Endothelial cell of umbilical vein (primary cell): ENCODE data around the gene HUS1. TPM values are rescaled to one million over a fixed set of nuclear protein-coding genes. Genes with fewer than 3 reads are reported as not detected.

Experiments used
- BruUV-seq: library from RNA; stranded (reverse); fragments of 400-500 nt; replicated peaks from 2 replicates; lab custom pipeline; 2021; lab: Mats Ljungman, UMichigan
- CTCF ChIA-PET: fragments of 300-600, 350-600 bp; sonication (Branson Sonifier 250); formaldehyde crosslinking; loops from one replicate; lab custom pipeline; 2021; ENCODE audit warnings: antibody characterized with exemption, inconsistent platforms; lab: Charles Lee
- POLR2A ChIA-PET: fragments of 300-600, 350-600 bp; sonication (Branson Sonifier 250); formaldehyde crosslinking; loops from one replicate; lab custom pipeline; 2021; ENCODE audit warnings: antibody characterized with exemption, inconsistent platforms; lab: Charles Lee
- DNase-seq: peaks from one replicate; pipeline ENCODE4 v3.0.0-alpha.2; 2011; ENCODE audit warnings: low read depth, low spot score
- FAIRE-seq: peaks from 2 replicates; lab custom pipeline; 2011; peaks lifted over from hg19 to GRCh38; lab: Jason Lieb, UNC
- H2AFZ ChIP-seq: 2 replicates; pipeline ENCODE4 v1.6.0; 2012; ENCODE audit warnings: low read depth, low read length, control low read depth, inconsistent platforms
- H3K27ac ChIP-seq: 2 replicates; pipeline ENCODE4 v1.5.1; 2011; ENCODE audit warnings: low read depth, mild to moderate bottlenecking, control low read depth, low read length, moderate library complexity; ENCODE audit not compliant: insufficient read depth
- H3K27me3 ChIP-seq, 2 experiments: 2 replicates each; pipeline versions ENCODE4 v1.6.0 to v1.6.1; 2011; ENCODE audit warnings: low read length in 2 of 2, mixed read lengths in 1 of 2; ENCODE audit not compliant: control insufficient read depth in 2 of 2, insufficient read depth in 2 of 2
- H3K36me3 ChIP-seq, 2 experiments: 2 replicates in 1 of 2; 3 replicates in 1 of 2; pipeline ENCODE4 v1.5.1; 2011; ENCODE audit warnings: low read length in 2 of 2, mild to moderate bottlenecking in 1 of 2, moderate library complexity in 1 of 2; ENCODE audit not compliant: control insufficient read depth in 2 of 2, insufficient read depth in 2 of 2; ENCODE audit errors: extremely low read depth in 1 of 2
- H3K4me1 ChIP-seq: 3 replicates; pipeline ENCODE4 v1.5.1; 2011; ENCODE audit warnings: mild to moderate bottlenecking, low read length; ENCODE audit not compliant: control insufficient read depth, insufficient read depth; ENCODE audit errors: extremely low read depth
- H3K4me2 ChIP-seq: 2 replicates; pipeline ENCODE4 v1.6.1; 2011; ENCODE audit warnings: low read length, control low read depth, mixed read lengths; ENCODE audit not compliant: insufficient read depth
- H3K4me3 ChIP-seq, 3 experiments: fragments of 200-600 bp in 1 of 3; sonication (generic), shearing (Covaris generic) in 1 of 3; replicated peaks in 1 of 3; 2 replicates each; pipeline ENCODE4 v1.5.1; 2011 to 2016; ENCODE audit warnings: control low read depth in 3 of 3, low read length in 3 of 3, mild to moderate bottlenecking in 2 of 3, inconsistent platforms in 1 of 3, low read depth in 1 of 3, moderate library complexity in 1 of 3; ENCODE audit not compliant: insufficient read depth in 1 of 3
- H3K79me2 ChIP-seq: 2 replicates; pipeline ENCODE4 v1.6.0; 2012; ENCODE audit warnings: low read length, inconsistent platforms; ENCODE audit not compliant: control insufficient read depth, insufficient read depth
- H3K9ac ChIP-seq: replicated peaks from 2 replicates; pipeline ENCODE3; 2011; ENCODE audit warnings: low read length, control low read depth; ENCODE audit not compliant: insufficient read depth; ENCODE audit errors: extremely low read depth
- H3K9me1 ChIP-seq: replicated peaks from 3 replicates; pipeline ENCODE4 v1.6.0; 2011; ENCODE audit warnings: mild to moderate bottlenecking, low read length; ENCODE audit not compliant: control insufficient read depth, insufficient read depth; ENCODE audit errors: extremely low read depth
- H3K9me3 ChIP-seq: replicated peaks from 2 replicates; pipeline ENCODE4 v1.5.1; 2012; ENCODE audit warnings: low read length, inconsistent platforms; ENCODE audit not compliant: control insufficient read depth, insufficient read depth
- H4K20me1 ChIP-seq: replicated peaks from 2 replicates; pipeline ENCODE3; 2011; ENCODE audit warnings: mild to moderate bottlenecking, low read length; ENCODE audit not compliant: control insufficient read depth, insufficient read depth; ENCODE audit errors: extremely low read depth
- EZH2 ChIP-seq: IDR thresholded peaks from 2 replicates; pipeline ENCODE4 v1.6.1; 2012; ENCODE audit warnings: borderline replicate concordance, low read depth, mild to moderate bottlenecking, moderate library complexity, low read length, inconsistent platforms; ENCODE audit not compliant: severe bottlenecking
- FOS ChIP-seq: IDR thresholded peaks from 2 replicates; pipeline ENCODE4 v1.6.1; 2011; ENCODE audit warnings: mild to moderate bottlenecking, low read length, moderate library complexity, borderline replicate concordance; ENCODE audit not compliant: insufficient read depth
- GATA2 ChIP-seq: IDR thresholded peaks from 2 replicates; pipeline ENCODE4 v1.7.0; 2011; ENCODE audit warnings: low read depth, mild to moderate bottlenecking, moderate library complexity, mixed read lengths, low read length; ENCODE audit not compliant: insufficient read length, insufficient read depth
- JUN ChIP-seq: IDR thresholded peaks from 2 replicates; pipeline ENCODE4 v1.6.1; 2011; ENCODE audit warnings: borderline replicate concordance, low read depth; ENCODE audit not compliant: insufficient read length, insufficient read depth
- MYC ChIP-seq: IDR thresholded peaks from one replicate; pipeline ENCODE4 v1.6.1; 2011; ENCODE audit warnings: mild to moderate bottlenecking, low read depth, low read length
- POLR2A ChIP-seq: IDR thresholded peaks from 2 replicates; pipeline ENCODE4 v1.6.1; 2012; ENCODE audit warnings: low read depth, mild to moderate bottlenecking, control low read depth, low read length
- POLR2AphosphoS5 ChIP-seq: IDR thresholded peaks from 2 replicates; pipeline ENCODE4 v1.6.1; 2012; ENCODE audit warnings: low read depth, mild to moderate bottlenecking, control low read depth, low read length, moderate library complexity; ENCODE audit not compliant: insufficient read depth
- dilution Hi-C: fragments of 300-500 bp; cut with MboI; formaldehyde crosslinking; loops from one replicate; pipeline ENCODE4 v1.15.0; 2019; ENCODE audit warnings: low sequenced_read_pairs; ENCODE audit not compliant: extremely low pct_ligation_motif_present
- intact Hi-C: fragments of 100-400 bp; cut with micrococcal nuclease; formaldehyde crosslinking; loops from one replicate; pipeline ENCODE4 v1.10.0; 2022
- polyA plus RNA-seq, 4 experiments: library from polyadenylated mRNA; depleted of rRNA in 3 of 4; stranded (reverse) in 3 of 4; unstranded in 1 of 4; fragments of >200 nt; gene quantifications; 2 replicates each; pipeline versions ENCODE4 v1.2.1 to v1.2.3, GENCODE V29; 2011 to 2012; ENCODE audit warnings: missing spikeins in 1 of 4
- total RNA-seq: library from RNA; stranded (reverse); gene quantifications from 2 replicates; pipeline ENCODE4 v1.2.3, GENCODE V29; 2021
- TF ChIP-seq, protein P1 (sequence below): IDR thresholded peaks from 2 replicates; pipeline ENCODE4 v1.6.1; 2011; ENCODE audit not compliant: insufficient read depth, insufficient read length
- TF ChIP-seq, protein P2 (sequence below), 2 donors: IDR thresholded peaks; 1 replicate in 1 of 2; 2 replicates in 1 of 2; pipeline ENCODE4 v1.5.1; 2011; ENCODE audit warnings: low read length in 2 of 2, mild to moderate bottlenecking in 2 of 2, moderate library complexity in 2 of 2, control low read depth in 1 of 2, inconsistent platforms in 1 of 2, low read depth in 1 of 2; ENCODE audit not compliant: insufficient read depth in 1 of 2; ENCODE audit errors: extremely low read depth in 1 of 2

Gene HUS1
- total and polyA plus RNA-seq, 2 donors (not counting 3 experiments of a cell fraction or from before 2014, with no cell fraction given): 21.4 to 49.7 TPM

DNA sequence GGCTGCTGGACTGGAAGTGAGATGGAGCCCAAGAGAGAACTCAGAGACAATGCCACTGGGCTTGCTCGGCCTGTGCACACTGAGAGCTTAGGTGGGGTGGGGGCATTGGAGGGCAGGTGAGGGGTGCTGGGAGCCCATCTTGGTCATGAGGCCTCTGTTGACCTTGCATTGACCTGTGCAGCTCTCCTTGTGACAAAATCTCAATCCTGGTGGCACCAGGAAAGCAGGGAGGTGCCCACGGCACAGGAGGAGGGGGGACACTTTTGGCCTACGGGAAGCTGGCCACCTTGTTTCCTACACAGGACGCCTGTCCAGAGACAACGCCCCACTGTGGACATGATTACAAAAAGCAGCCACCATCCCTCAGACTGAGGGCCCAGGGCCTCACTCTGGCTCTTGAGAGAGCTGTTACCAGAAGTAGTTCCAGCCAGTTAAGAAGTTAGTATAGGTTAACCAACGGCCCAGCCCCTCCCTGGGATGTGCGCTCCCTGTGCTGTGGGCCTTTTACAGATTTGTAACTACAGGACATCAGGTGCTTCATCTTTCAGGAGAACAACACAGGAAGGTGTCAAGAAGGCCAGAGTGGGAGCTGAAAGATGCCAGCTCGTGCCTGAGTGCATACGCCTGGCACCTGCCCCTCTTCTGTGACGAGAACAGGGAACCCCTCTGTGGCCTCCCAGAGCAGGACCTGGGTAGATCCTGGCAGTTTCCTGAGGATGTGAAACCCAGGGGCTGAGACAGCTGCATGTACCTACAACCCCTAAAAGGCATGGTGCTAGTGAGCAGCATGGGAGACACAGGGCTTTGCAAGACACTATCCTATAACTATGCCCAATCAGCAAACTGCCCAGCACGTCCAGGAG, 41.5 kb downstream of the HUS1 start:
- Histone ChIP-seq H3K4me2 (no peak overlapping the region), H3K27ac (no peak overlapping the region), H4K20me1 (no peaks in the 10 kb centered on the region), H3K4me3 (no peak overlapping the region), H3K27me3 (no peaks in the 10 kb centered on the region), H2AFZ (no peak overlapping the region), H3K4me1 (peaks cover 25% of the 10 kb centered on the region), H3K36me3 (no peaks in the 10 kb centered on the region), H3K9me3 (no peaks in the 10 kb centered on the region), H3K9ac (no peak overlapping the region), H3K9me1 (no peaks in the 10 kb centered on the region), H3K79me2 (no peaks in the 10 kb centered on the region)
- intact Hi-C loops: no loop called here
- FAIRE-seq: no peak
- no TSS peak for BruUV-seq
- TF ChIP-seq FOS: no peak
- no peak for TF ChIP-seq GATA2
- TF ChIP-seq EZH2: no peak
- TF ChIP-seq, protein P1, sequence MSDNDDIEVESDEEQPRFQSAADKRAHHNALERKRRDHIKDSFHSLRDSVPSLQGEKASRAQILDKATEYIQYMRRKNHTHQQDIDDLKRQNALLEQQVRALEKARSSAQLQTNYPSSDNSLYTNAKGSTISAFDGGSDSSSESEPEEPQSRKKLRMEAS: no peak
- TF ChIP-seq MYC: no peak
- TF ChIP-seq POLR2A: no peak
- TF ChIP-seq JUN: no peak
- TF ChIP-seq, protein P2, sequence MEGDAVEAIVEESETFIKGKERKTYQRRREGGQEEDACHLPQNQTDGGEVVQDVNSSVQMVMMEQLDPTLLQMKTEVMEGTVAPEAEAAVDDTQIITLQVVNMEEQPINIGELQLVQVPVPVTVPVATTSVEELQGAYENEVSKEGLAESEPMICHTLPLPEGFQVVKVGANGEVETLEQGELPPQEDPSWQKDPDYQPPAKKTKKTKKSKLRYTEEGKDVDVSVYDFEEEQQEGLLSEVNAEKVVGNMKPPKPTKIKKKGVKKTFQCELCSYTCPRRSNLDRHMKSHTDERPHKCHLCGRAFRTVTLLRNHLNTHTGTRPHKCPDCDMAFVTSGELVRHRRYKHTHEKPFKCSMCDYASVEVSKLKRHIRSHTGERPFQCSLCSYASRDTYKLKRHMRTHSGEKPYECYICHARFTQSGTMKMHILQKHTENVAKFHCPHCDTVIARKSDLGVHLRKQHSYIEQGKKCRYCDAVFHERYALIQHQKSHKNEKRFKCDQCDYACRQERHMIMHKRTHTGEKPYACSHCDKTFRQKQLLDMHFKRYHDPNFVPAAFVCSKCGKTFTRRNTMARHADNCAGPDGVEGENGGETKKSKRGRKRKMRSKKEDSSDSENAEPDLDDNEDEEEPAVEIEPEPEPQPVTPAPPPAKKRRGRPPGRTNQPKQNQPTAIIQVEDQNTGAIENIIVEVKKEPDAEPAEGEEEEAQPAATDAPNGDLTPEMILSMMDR (IDR thresholded peaks at IDR 0.05; ENCODE audit: extremely low read depth in 1 of 2, insufficient read depth in 1 of 2, low read depth in 1 of 2, low read length in 2 of 2): no peak
- TF ChIP-seq POLR2AphosphoS5: no peak
- DNase-seq: no peak
- dilution Hi-C loops: no loop called here
- POLR2A ChIA-PET: no interaction called here
- CTCF ChIA-PET: interaction anchor here (0.6 to 5.4 kb wide), 4 partner anchors 9 to 672 kb away, joined by 3 to 51 read pairs (median 4); no protein-coding TSS in a partner anchor
